ENCODE data around the gene EIF3K.
A peak's percentile ranks its signal among the peaks of the same experiment; 100 is the strongest.
"Not testable (repeated sequence)": the region's sequence is repeated elsewhere in the genome, so short reads cannot be mapped to it uniquely, and the experiment has no call there.

The EIF3K gene, protein sequence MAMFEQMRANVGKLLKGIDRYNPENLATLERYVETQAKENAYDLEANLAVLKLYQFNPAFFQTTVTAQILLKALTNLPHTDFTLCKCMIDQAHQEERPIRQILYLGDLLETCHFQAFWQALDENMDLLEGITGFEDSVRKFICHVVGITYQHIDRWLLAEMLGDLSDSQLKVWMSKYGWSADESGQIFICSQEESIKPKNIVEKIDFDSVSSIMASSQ

DNA sequence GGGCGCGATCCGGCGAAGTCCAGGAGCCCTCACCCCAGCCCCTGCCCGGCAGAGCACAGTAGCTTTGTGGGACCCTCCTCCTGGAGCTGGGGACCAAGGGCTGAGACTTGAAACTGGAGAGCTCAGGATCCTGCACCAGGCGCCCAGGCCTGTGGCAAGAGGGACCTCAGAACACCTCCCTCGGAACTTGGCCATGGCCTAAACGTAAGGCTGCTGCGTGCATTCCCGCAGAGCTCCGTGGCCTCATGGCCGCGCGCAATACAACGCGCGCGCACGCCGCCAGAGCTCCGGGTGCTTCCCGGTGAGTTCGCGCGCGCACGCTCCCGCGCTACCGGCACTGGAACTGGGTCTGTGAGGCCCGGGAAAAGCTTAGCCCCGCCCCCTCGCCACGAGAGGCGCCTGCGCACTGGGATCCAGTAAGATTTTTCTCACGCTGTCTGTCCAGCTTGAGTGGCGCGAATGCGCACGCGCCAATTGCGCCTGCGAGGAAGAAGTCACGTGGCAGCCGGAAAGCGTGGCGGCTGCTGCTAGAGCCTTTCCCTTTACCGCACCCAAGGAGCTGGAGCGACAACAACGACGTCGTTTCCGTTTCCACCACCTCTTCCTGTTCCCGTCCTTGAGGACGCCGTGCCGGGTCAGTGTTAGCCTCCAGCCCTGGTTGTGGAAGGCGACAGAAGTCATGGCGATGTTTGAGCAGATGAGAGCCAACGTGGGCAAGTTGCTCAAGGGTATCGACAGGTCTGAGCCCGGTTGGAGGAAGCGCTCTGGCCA, at the start of gene EIF3K:
Gene EIF3K (plus strand): TSS at position 599 of the 771 bp plus-strand sequence. CDS start 81 bp downstream, at position 680.
- DNase-seq: peak; percentile 92 to 96

GRCh38 chr19:38569368-38569983, 49.5 kb upstream of the EIF3K start:
- DNase-seq: no peak

- DNase-seq: no peak
Observed at GRCh38 chr19:38571682-38572081, 47.3 kb upstream of the EIF3K start.

GRCh38 chr19:38577826-38578225, 41.2 kb upstream of the EIF3K start:
- DNase-seq: no peak

DNA sequence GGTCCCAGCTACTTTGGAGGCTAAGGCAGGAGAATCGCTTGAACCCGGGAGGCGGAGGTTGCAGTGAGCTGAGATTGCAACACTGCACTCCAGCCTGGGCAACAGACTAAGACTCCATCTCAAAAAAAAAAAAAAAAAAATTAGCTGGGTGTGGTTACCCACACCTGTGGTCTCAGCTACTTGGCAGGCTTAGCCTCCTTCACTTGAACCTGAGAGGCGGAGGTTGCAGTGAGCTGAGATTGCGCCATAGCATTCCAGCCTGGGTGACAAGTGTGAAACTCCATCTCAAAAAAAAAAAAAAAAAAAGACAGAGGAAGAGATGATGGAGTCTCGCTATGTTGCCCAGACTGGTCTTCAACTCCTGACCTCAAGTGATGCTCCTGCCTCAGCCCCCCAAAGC, 39.7 kb upstream of the EIF3K start:
- not testable (repeated sequence) for DNase-seq

- DNase-seq: no peak
Observed at GRCh38 chr19:38580080-38580479, 38.9 kb upstream of the EIF3K start.

- no peak for DNase-seq
Observed at GRCh38 chr19:38583219-38583984, 35.6 kb upstream of the EIF3K start.

GRCh38 chr19:38583985-38584305, 35.0 kb upstream of the EIF3K start:
- no peak for DNase-seq

GRCh38 chr19:38587562-38587961, 31.4 kb upstream of the EIF3K start:
- no peak for DNase-seq

DNA sequence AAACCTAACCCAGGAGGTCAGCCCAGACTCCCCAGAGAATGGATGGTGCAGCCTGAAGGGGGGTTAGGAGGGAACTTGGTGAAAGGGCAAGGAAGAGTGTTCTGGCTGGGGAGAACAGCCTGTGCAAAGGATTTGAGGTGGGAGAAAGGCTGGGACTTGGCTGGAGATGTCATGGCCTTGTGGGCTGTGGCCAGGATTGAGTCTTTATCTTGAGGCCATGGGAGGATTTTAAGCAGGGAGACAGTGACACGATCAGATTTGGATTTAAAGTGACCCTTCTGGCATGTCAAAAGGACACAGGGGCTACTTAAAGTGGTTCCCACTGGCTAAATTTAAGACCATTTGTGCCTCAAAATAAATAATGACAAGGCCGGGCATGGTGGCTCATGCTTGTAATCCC, 30.9 kb upstream of the EIF3K start:
- no peak for DNase-seq

DNA sequence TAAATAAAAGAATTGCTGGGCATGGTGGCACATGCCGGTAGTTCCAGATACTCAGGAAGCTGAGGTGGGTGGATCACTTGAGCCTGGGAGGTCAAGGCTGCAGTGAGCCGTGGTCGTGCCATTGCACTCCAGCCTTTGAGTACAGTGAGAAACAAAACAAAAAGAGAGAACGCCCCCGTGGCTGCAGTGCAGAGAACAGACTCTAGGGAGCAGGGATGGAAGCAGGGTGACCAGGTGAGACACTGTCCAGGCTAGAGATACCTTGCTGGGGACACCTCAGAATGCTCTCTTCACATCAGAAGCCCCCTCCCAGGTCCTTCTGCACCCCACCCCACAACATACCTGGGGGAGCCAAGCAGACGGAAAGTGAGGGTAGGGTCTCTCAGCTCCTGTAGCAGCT, 26.0 kb upstream of the EIF3K start:
- DNase-seq: no peak

GRCh38 chr19:38596057-38596981, 22.7 kb upstream of the EIF3K start:
- DNase-seq: no peak

DNA sequence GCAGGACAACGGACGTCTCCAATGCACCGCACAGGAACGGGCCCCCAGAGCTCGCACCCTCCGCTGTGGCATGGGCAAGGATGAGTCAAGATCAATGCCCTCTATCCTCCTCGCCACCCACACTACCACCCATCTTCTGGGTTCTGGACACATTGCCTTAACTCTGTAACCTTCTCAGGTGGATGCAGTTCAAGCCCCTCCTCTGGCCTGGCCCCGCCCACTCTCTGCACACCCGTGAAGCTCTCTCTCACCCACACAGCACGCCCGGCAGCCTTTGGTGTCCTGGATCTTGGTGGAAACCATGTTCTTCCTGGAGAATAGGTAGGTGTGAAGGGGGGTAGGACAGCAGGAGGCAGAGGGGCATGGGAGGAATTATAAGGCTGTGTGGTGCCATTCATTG, 21.9 kb upstream of the EIF3K start:
- DNase-seq: no peak

DNA sequence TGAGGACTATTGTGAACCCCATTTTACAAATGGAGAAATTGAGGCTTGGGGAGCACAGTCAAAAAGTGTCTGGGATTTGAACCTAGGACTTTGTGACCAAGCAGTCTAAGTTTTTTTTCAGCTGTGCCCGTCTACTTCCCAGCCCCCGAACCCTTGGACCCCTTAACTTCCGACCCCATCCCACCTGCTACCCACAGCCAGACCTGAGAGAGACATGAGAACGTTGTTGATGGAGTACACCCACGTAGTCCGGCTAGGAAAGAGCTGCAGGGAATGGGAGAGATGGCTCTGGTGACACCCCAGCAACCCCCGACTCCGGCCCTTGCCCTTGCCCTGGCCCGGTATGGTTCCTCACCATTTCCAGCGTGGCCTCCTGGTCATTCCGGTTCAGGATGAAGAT, 19.3 kb upstream of the EIF3K start:
- DNase-seq: no peak

- DNase-seq: not testable (repeated sequence)
Observed at GRCh38 chr19:38602856-38603255, 16.1 kb upstream of the EIF3K start.

- DNase-seq: no peak
Observed at GRCh38 chr19:38606131-38606530, 12.9 kb upstream of the EIF3K start.

- DNase-seq: no peak
Observed at GRCh38 chr19:38614289-38614688, 4.7 kb upstream of the EIF3K start.

DNA sequence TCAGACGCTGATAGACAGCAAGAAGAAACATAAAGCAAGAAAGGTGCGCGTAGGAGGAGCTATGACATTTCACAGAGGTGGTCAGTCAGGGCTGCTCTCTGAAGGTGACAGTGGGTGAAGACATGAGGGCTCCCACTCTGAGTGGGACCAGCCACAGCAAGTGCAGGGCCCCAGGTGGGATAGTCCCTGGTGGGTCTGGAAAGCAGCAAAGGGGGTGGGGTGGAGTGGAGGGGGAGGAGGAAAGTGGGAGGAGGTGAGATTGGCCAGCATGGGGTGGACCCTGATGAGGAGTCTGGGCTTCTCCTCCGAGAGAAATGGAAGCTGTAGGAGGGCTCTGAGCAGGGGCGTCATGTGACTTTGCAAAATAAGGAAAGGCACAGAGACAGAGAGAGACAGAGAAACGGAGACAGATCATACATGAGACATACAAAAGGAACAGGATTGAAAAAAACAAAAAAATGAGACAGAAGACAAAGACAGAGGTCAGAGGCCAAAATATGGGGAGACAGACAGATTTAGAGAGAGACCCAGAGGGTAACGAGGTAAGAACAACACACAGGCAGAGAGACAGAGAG, 3.9 kb upstream of the EIF3K start:
- no peak for DNase-seq

DNA sequence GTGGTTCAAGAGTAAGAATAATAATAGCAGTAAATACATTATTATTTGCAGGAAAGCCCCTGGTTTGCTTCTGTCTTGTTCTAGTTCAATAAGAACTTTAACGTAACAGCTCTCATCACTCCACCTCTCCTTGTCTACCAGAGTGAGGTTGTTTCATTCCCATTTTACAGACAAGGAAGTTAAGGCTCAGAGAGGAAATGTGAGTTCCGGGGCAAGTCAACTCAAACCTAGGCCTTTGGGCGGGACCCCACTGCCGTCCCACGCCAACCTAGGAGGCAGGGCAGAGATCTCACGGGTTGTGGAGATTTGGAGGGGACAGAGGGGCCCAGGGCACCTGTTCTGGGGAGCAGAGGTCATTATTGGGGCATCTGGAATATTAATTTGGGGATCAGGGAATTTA, 2.7 kb upstream of the EIF3K start:
- no peak for DNase-seq

- DNase-seq: no peak
Observed at GRCh38 chr19:38617283-38617763, 1.7 kb upstream of the EIF3K start.

- peak in 1 of 2 donors; percentile 44 for DNase-seq
Observed at GRCh38 chr19:38617764-38618589, 1.0 kb upstream of the EIF3K start, which contains the start of gene MAP4K1. Gene MAP4K1 (minus strand): TSS chr19:38617953. CDS start chr19:38617895, 58 bp downstream.

All from bone marrow (tissue), 2 donors.